Measurements from ENCODE around the gene B3GNT8. TPM values are rescaled to one million over a fixed set of nuclear protein-coding genes. Genes with fewer than 3 reads are reported as not detected.

B3GNT8 gene
- total and polyA plus RNA-seq, 9 of the 15 experiments (the other 6 are each of a cell fraction or from before 2014, with no cell fraction given): 0.11 to 2.9 (median 0.65) TPM; not detected in 2

- TF ChIP-seq CHD7 (IDR thresholded peaks at IDR 0.05; ENCODE audit: low read depth, low read length) (no peak), NR2C1 (IDR thresholded peaks at IDR 0.05) (no peak; the same call in 1 of the 2 replicates), NR2C1 (tag; IDR thresholded peaks at IDR 0.05) (0 out of 2 replicates have a peak, but pooled peaks have one; percentile 23), JUND (IDR thresholded peaks at IDR 0.05; ENCODE audit: borderline replicate concordance, low read depth, low read length) (peak; percentile 22), JUND (tag; IDR thresholded peaks at IDR 0.05; ENCODE audit: borderline replicate concordance, low read depth, low read length) (no peak), RERE (CRISPR knock-in tag; IDR thresholded peaks at IDR 0.05; ENCODE audit: borderline replicate concordance) (no peak), TEAD2 (tag; IDR thresholded peaks at IDR 0.05) (no peak)
These were observed 29.8 kb downstream of the B3GNT8 start, which contains the start of the genes BCKDHA and EXOSC5 (continued) for GRCh38 chr19:41397086-41398049.

Measured in K562 (cell line).